Measurements from ENCODE around the gene ZDHHC20. TPM values are rescaled to one million over a fixed set of nuclear protein-coding genes. Genes with fewer than 3 reads are reported as not detected.

The ZDHHC20 gene
- polyA plus RNA-seq, 3 donors: 67.7 to 81.1 (median 74.2) TPM

DNA sequence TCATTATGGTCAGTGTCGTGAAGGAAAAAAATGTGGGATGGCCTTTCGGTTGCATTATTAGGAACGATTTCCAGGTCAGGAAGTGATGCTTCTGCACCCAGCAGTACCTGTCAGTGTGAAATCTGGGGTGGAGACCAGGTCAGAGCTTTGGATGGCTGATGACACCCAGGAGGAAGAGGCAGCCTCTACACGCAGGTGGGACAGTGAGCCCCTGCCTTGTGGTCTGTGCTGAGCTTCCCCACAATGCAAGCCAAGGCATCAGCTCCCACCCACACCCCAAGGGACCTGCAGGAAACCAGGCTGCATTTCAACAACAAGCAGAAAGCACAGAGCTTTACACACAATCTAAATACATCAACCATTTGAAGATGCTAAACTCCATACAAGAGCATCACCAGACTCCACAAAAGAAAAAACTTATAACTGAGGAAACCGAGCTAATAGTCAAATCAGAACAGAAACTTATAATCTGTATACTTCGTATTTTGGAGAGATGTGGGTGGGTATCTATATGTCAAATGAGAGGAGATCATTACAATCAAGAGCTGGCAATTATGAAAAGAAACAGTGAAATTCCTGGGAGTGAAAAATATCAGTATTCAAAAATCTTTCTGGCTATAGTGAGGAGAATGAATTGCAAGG is 130.1 kb downstream of the ZDHHC20 start:
- no peak for DNase-seq

GRCh38 chr13:21328201-21328600 is 130.9 kb downstream of the ZDHHC20 start:
- DNase-seq: no peak

- peak; percentile 48 for DNase-seq
Measured at GRCh38 chr13:21326155-21327031, 132.7 kb downstream of the ZDHHC20 start.

DNA sequence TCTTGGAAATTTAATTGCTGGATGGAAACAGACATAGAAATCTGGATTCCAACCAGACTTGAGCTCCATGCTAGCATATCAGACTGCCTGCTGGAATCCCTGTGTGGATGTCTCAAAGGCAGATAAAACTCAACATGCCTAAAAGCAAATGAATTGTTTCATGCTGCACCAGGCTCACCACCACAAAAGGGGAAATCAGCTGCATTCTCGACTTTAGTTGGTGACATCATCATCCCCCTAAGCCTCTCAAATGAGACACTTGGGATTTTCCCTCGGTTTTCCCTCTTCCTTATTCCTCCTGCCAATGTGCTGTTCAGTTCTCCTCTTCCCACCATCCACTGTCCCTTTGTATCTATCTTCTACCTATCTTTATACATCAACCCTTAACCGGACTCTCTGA is 134.3 kb downstream of the ZDHHC20 start:
- no peak for DNase-seq

DNA sequence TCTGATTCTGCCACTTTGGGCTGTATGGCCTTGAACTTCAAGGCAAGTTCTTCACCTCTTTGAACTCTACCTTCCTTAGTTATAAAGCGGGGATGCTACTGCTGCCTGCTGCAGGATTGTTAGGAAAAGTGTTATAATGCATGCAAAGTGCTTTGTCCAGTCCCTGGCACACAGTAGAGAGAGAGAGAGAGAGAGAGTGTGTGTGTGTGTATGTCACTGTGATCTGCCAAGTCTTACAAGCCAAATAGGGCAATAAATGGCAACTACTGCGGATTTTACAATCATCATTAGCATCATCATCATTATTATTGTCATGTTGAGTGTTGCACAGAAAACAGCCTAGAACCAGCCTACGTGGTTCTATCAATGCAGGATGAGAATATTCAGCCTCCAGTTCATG is 136.1 kb downstream of the ZDHHC20 start:
- no peak for DNase-seq

Other genes with a start within 250 kb of the ZDHHC20 start
- gene MICU2, start 144.9 kb upstream of the ZDHHC20 start, polyA plus RNA-seq (ENCODE audit: insufficient read length in 3 of 3): 10 to 100 TPM; 88.6 to 98.1 (median 94.3) TPM
- gene FGF9, start 211.8 kb upstream of the ZDHHC20 start, polyA plus RNA-seq (ENCODE audit: insufficient read length in 3 of 3): 10 to 100 TPM; 15.2 to 29.5 (median 20.7) TPM